Measurements from ENCODE around the gene RAB44. TPM values are rescaled to one million over a fixed set of nuclear protein-coding genes. Genes with fewer than 3 reads are reported as not detected.
A peak's percentile ranks its signal among the peaks of the same experiment; 100 is the strongest.

Gene RAB44
- total RNA-seq, 1 donor from 2014 or later: not detected

- no peaks in the 10 kb centered on the region for H4K20me1 ChIP-seq (ENCODE audit: low read depth)
- H2AFZ ChIP-seq (replicated peaks): no peak overlapping the region
- H3K9me3 Mint-ChIP-seq: no peaks in the 10 kb centered on the region
- TF ChIP-seq CTCF (IDR thresholded peaks at IDR 0.05) (no peak), EZH2phosphoT487 (IDR thresholded peaks at IDR 0.05) (no peak), EZH2 (IDR thresholded peaks at IDR 0.05) (no peak)
- peaks cover 6% of the 10 kb centered on the region for H3K4me1 Mint-ChIP-seq
- no peaks in the 10 kb centered on the region for H3K36me3 ChIP-seq
- DNase-seq (ENCODE audit: low spot score): no peak
- no peak overlapping the region for H3K4me3 ChIP-seq
- no peak overlapping the region for H3K4me2 ChIP-seq
- peaks cover 2% of the 10 kb centered on the region for H3K27me3 Mint-ChIP-seq (ENCODE audit: insufficient read depth, low read depth)
- no peaks in the 10 kb centered on the region for H3K79me2 ChIP-seq (ENCODE audit: low read depth)
- H3K36me3 Mint-ChIP-seq: no peaks in the 10 kb centered on the region
- no peaks in the 10 kb centered on the region for H3K9me3 ChIP-seq (ENCODE audit: low read depth)
- no peak overlapping the region for H3K27ac Mint-ChIP-seq
- no peaks in the 10 kb centered on the region for H3F3A ChIP-seq (ENCODE audit: low read depth)
- H3K9ac ChIP-seq: no peak overlapping the region
- H3K4me3 Mint-ChIP-seq: no peak overlapping the region
- no peak overlapping the region for H3K27ac ChIP-seq
- no peaks in the 10 kb centered on the region for H3K27me3 ChIP-seq
- no peaks in the 10 kb centered on the region for H3K4me1 ChIP-seq
These were observed 17.8 kb downstream of the RAB44 start for GRCh38 chr6:36715469-36715868.

- Histone ChIP-seq H3K79me2 (ENCODE audit: low read depth) (no peaks in the 10 kb centered on the region), H2AFZ (replicated peaks) (no peak overlapping the region), H3K4me3 (no peak overlapping the region), H3K27me3 (no peaks in the 10 kb centered on the region), H3K9ac (no peak overlapping the region), H3K4me2 (no peak overlapping the region), H3K27ac (no peak overlapping the region), H3K36me3 (no peaks in the 10 kb centered on the region), H3F3A (ENCODE audit: low read depth) (no peaks in the 10 kb centered on the region), H3K4me1 (no peaks in the 10 kb centered on the region), H3K9me3 (ENCODE audit: low read depth) (no peaks in the 10 kb centered on the region), H4K20me1 (ENCODE audit: low read depth) (no peaks in the 10 kb centered on the region)
- TF ChIP-seq EZH2 (IDR thresholded peaks at IDR 0.05) (no peak), EZH2phosphoT487 (IDR thresholded peaks at IDR 0.05) (no peak), CTCF (IDR thresholded peaks at IDR 0.05) (no peak)
- Mint-ChIP-seq H3K27me3 (ENCODE audit: insufficient read depth, low read depth) (peaks cover 6% of the 10 kb centered on the region), H3K9me3 (no peaks in the 10 kb centered on the region), H3K27ac (no peak overlapping the region), H3K4me3 (no peak overlapping the region), H3K36me3 (no peaks in the 10 kb centered on the region), H3K4me1 (peaks cover 6% of the 10 kb centered on the region)
- DNase-seq (ENCODE audit: low spot score): no peak
These were observed 19.0 kb downstream of the RAB44 start for GRCh38 chr6:36716476-36717093.

- H3K4me2 ChIP-seq: no peak overlapping the region
- no peaks in the 10 kb centered on the region for H4K20me1 ChIP-seq (ENCODE audit: low read depth)
- H2AFZ ChIP-seq (replicated peaks): no peak overlapping the region
- no peaks in the 10 kb centered on the region for H3K79me2 ChIP-seq (ENCODE audit: low read depth)
- Mint-ChIP-seq H3K4me1 (peaks cover 6% of the 10 kb centered on the region), H3K27ac (peak overlapping the region; percentile 21), H3K36me3 (no peaks in the 10 kb centered on the region), H3K9me3 (no peaks in the 10 kb centered on the region), H3K27me3 (ENCODE audit: insufficient read depth, low read depth) (peaks cover 6% of the 10 kb centered on the region), H3K4me3 (no peak overlapping the region)
- no peaks in the 10 kb centered on the region for H3K27me3 ChIP-seq
- no peaks in the 10 kb centered on the region for H3K36me3 ChIP-seq
- H3F3A ChIP-seq (ENCODE audit: low read depth): no peaks in the 10 kb centered on the region
- H3K9me3 ChIP-seq (ENCODE audit: low read depth): no peaks in the 10 kb centered on the region
- TF ChIP-seq EZH2phosphoT487 (IDR thresholded peaks at IDR 0.05): no peak
- TF ChIP-seq EZH2 (IDR thresholded peaks at IDR 0.05): no peak
- TF ChIP-seq CTCF (IDR thresholded peaks at IDR 0.05): no peak
- no peak overlapping the region for H3K27ac ChIP-seq
- no peaks in the 10 kb centered on the region for H3K4me1 ChIP-seq
- DNase-seq (ENCODE audit: low spot score): no peak
- H3K4me3 ChIP-seq: no peak overlapping the region
- no peak overlapping the region for H3K9ac ChIP-seq
These were observed 19.7 kb downstream of the RAB44 start for GRCh38 chr6:36717231-36717825.
